ENCODE results near the gene EIF4A2. TPM values are rescaled to one million over a fixed set of nuclear protein-coding genes. Genes with fewer than 3 reads are reported as not detected.

The EIF4A2 gene
- total RNA-seq (2022; extraction: Qiagen RNA extraction; ENCODE audit: low read depth): 112 to 146 TPM (median 131 TPM) in 5 replicates

GRCh38 chr3:186783058-186783730 is at the start of gene EIF4A2:
Gene EIF4A2 (plus strand): TSS chr3:186783577. CDS start chr3:186783611, 34 bp downstream.

GRCh38 chr3:186806089-186807055 is 23.0 kb downstream of the EIF4A2 start, which contains the start of gene RFC4:
Gene RFC4 (minus strand): TSS chr3:186806482. CDS start chr3:186804713, 1,769 bp downstream.

Other genes starting within 250 kb of the EIF4A2 start
- 0.38 to 1.4 TPM (median 0.71 TPM) in 5 replicates for gene CRYGS, start 239.2 kb upstream of the EIF4A2 start, total RNA-seq (2022; extraction: Qiagen RNA extraction; ENCODE audit: low read depth)
- gene TBCCD1, start 216.2 kb upstream of the EIF4A2 start, total RNA-seq (2022; extraction: Qiagen RNA extraction; ENCODE audit: low read depth): 5.9 to 6.9 TPM (median 6.8 TPM) in 5 replicates
- 50.7 to 55.4 TPM (median 53.5 TPM) in 5 replicates for gene DNAJB11, start 212.9 kb upstream of the EIF4A2 start, total RNA-seq (2022; extraction: Qiagen RNA extraction; ENCODE audit: low read depth)
- gene AHSG, start 170.5 kb upstream of the EIF4A2 start, total RNA-seq (2022; extraction: Qiagen RNA extraction; ENCODE audit: low read depth): 0.16 TPM in 1 of 5 replicates, not detected in the others
- gene FETUB, start 143.2 kb upstream of the EIF4A2 start, total RNA-seq (2022; extraction: Qiagen RNA extraction; ENCODE audit: low read depth): 0.08 to 0.16 TPM (median 0.14 TPM) in 3 of 5 replicates, not detected in the others
- not detected in 5 replicates for gene HRG, start 117.6 kb upstream of the EIF4A2 start, total RNA-seq (2022; extraction: Qiagen RNA extraction; ENCODE audit: low read depth)
- 0.02 TPM in 1 of 5 replicates, not detected in the others for gene KNG1, start 66.2 kb upstream of the EIF4A2 start, total RNA-seq (2022; extraction: Qiagen RNA extraction; ENCODE audit: low read depth)
- gene RFC4, start 22.9 kb downstream of the EIF4A2 start, total RNA-seq (2022; extraction: Qiagen RNA extraction; ENCODE audit: low read depth): 43.2 to 61.5 TPM (median 47.5 TPM) in 5 replicates
- gene ADIPOQ, start 59.1 kb downstream of the EIF4A2 start, total RNA-seq (2022; extraction: Qiagen RNA extraction; ENCODE audit: low read depth): not detected in 5 replicates
- gene ST6GAL1, start 146.9 kb downstream of the EIF4A2 start, total RNA-seq (2022; extraction: Qiagen RNA extraction; ENCODE audit: low read depth): 3.6 to 4.6 TPM (median 3.8 TPM) in 5 replicates